ENCODE results near the gene LRCH1. TPM values are rescaled to one million over a fixed set of nuclear protein-coding genes. Genes with fewer than 3 reads are reported as not detected.

Gene LRCH1
- total RNA-seq, 1 donor from 2014 or later = 3.4 TPM

DNA sequence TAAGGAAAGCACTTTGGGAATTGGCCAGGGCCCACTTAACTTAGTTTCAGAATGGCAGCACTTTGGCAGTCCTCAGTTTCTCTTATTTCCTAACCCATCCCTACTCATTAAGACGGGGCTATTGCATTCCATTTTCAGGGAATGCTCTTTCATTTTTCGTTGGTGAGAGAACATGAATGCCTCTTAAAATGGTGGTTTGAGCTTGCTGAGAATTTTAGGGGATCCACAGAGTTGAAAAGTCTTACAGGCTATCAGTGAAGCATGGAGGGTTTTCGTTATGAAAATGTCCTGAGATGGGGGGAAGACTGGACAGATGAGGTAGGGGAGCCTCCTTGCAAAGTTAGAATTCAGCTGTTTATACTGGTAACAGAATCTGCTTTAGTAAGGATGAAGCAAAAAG lies 71.4 kb downstream of the LRCH1 start:
- H3K27me3 ChIP-seq (ENCODE audit: control insufficient read depth, insufficient read depth, low read length) = no peaks in the 10 kb centered on the region
- H3K4me3 ChIP-seq (ENCODE audit: low read depth, low read length) = no peak overlapping the region
- DNase-seq (ENCODE audit: low read depth) = no peak
- no peaks in the 10 kb centered on the region for H3K36me3 ChIP-seq (ENCODE audit: control insufficient read depth, insufficient read depth, low read length)
- FAIRE-seq = no peak
- TF ChIP-seq, protein P1, sequence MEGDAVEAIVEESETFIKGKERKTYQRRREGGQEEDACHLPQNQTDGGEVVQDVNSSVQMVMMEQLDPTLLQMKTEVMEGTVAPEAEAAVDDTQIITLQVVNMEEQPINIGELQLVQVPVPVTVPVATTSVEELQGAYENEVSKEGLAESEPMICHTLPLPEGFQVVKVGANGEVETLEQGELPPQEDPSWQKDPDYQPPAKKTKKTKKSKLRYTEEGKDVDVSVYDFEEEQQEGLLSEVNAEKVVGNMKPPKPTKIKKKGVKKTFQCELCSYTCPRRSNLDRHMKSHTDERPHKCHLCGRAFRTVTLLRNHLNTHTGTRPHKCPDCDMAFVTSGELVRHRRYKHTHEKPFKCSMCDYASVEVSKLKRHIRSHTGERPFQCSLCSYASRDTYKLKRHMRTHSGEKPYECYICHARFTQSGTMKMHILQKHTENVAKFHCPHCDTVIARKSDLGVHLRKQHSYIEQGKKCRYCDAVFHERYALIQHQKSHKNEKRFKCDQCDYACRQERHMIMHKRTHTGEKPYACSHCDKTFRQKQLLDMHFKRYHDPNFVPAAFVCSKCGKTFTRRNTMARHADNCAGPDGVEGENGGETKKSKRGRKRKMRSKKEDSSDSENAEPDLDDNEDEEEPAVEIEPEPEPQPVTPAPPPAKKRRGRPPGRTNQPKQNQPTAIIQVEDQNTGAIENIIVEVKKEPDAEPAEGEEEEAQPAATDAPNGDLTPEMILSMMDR (IDR thresholded peaks at IDR 0.05; ENCODE audit: insufficient read depth, low read length, severe bottlenecking) = no peak

DNA sequence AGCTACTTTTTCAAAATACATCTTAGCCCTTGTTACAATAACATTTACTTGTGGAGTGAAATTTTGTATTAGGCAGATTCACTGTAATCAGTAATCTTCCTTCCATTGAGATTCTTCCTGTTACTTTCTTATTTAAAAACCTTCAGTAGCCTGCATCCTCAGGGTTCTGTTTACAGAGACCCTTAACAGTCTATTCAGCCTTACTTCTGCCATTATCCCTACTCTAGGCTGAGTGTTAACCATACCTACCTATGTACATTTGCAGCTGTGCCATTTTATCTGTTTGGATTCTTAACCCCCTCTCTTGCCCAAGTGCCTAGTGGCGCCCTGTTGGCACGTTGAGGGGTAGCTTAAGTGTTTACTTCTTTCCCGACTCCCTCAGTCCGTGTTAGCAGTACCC lies 71.9 kb downstream of the LRCH1 start:
- Histone ChIP-seq H3K36me3 (ENCODE audit: control insufficient read depth, insufficient read depth, low read length) (no peaks in the 10 kb centered on the region), H3K27me3 (ENCODE audit: control insufficient read depth, insufficient read depth, low read length) (no peaks in the 10 kb centered on the region), H3K4me3 (ENCODE audit: low read depth, low read length) (no peak overlapping the region)
- TF ChIP-seq, protein P1 (IDR thresholded peaks at IDR 0.05; ENCODE audit: insufficient read depth, low read length, severe bottlenecking) = no peak
- no peak for FAIRE-seq
- DNase-seq (ENCODE audit: low read depth) = no peak

DNA sequence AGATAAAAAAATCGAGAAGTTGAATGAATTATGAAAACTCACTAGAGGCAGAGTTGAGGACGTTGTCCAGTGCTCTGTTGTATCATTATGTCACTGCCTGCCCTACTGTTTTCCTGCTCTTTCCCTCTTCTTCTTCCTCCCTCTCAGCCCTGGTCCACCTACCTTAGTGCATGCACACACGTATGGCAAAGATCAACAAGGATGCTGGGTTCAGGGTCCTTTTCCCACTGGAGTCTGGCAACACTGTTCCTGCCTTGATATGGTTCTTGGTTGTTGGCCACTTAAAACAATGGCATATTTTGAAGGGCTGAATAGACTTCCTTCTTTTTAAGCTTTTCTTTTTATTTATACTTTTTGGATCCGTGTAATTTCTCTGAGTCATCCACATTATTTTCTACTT lies 74.5 kb downstream of the LRCH1 start:
- Histone ChIP-seq H3K27me3 (ENCODE audit: control insufficient read depth, insufficient read depth, low read length) (no peaks in the 10 kb centered on the region), H3K36me3 (ENCODE audit: control insufficient read depth, insufficient read depth, low read length) (no peaks in the 10 kb centered on the region), H3K4me3 (ENCODE audit: low read depth, low read length) (no peak overlapping the region)
- no peak for FAIRE-seq
- TF ChIP-seq, protein P1 (IDR thresholded peaks at IDR 0.05; ENCODE audit: insufficient read depth, low read length, severe bottlenecking) = no peak
- no peak for DNase-seq (ENCODE audit: low read depth)

DNA sequence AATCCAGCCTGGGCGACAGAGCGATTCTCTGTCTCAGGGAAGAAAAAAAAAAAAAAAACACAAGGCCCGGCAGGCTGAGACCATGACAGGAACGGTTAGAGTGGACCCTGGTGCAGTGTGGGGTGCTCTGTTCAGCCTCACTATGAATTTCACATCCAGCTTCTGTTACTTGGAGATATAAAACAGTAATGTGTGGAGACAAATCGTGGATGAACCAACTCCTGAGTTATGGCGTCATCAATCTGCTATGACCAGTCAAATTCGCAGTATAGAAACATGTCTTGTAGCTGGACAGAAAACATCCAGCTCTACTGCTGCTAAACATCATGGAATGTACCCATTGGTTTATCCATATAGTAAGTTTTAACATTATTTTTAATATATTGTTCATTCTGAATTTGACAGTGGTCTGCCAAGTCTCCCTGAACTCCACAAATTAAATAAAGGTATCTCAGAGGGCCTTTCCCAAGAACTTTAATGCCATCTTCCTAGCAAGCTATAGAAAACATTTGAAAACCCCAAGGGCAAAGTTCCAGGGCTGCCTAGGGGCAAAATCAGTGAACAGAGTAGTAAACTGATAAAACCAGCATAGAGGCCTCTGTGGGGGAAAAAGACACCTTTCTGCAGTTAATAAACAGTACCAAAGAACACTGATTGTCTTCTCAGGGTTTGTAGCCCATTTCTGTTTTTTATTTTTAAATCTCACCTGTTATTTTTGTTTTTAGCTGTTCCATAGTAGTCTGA lies 75.8 kb downstream of the LRCH1 start:
- H3K4me3 ChIP-seq (ENCODE audit: low read depth, low read length) = no peak overlapping the region
- H3K36me3 ChIP-seq (ENCODE audit: control insufficient read depth, insufficient read depth, low read length) = no peaks in the 10 kb centered on the region
- FAIRE-seq (no peak), DNase-seq (ENCODE audit: low read depth) (no peak)
- TF ChIP-seq, protein P1 (IDR thresholded peaks at IDR 0.05; ENCODE audit: insufficient read depth, low read length, severe bottlenecking) = no peak
- H3K27me3 ChIP-seq (ENCODE audit: control insufficient read depth, insufficient read depth, low read length) = no peaks in the 10 kb centered on the region

DNA sequence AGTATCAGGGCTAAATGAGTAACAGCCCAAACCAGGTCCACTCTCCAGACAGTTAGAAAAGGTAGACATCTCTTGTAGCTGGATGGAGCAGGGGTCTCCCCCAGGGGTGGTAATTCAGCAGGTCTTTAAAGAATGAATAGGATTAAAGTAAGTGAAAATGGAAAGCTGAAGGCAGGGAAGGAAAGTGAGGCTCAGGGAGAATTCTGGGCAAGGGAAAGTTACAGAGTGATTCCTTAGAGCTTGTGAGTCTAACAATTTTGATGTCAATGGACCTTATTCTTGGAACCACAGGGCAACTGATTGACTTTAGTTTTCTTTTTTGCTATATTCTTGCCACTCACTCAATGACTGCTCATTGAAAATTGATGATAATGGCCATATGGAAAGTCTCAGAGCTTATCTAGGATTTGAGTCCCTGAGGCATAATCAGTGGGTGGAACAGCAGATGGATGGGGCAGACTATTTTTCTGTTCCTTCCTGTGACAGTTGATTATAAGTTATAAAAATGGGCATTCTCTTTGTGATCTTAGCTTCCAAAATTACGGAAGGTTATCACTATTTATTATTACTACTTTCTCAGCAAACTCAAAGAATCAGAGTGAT lies 76.9 kb downstream of the LRCH1 start:
- FAIRE-seq = no peak
- TF ChIP-seq, protein P1 (IDR thresholded peaks at IDR 0.05; ENCODE audit: insufficient read depth, low read length, severe bottlenecking) = no peak

More for the DNA sequence above, 76.9 kb downstream of the LRCH1 start:
- no peak overlapping the region for H3K4me3 ChIP-seq (ENCODE audit: low read depth, low read length)
- no peaks in the 10 kb centered on the region for H3K36me3 ChIP-seq (ENCODE audit: control insufficient read depth, insufficient read depth, low read length)
- H3K27me3 ChIP-seq (ENCODE audit: control insufficient read depth, insufficient read depth, low read length) = no peaks in the 10 kb centered on the region
- DNase-seq (ENCODE audit: low read depth) = no peak

Measured in bronchial epithelial cell (primary cell).